Measurements from ENCODE around the gene RETN.
"Not testable (repeated sequence)": the region's sequence is repeated elsewhere in the genome, so short reads cannot be mapped to it uniquely, and the experiment has no call there.

The RETN gene

DNA sequence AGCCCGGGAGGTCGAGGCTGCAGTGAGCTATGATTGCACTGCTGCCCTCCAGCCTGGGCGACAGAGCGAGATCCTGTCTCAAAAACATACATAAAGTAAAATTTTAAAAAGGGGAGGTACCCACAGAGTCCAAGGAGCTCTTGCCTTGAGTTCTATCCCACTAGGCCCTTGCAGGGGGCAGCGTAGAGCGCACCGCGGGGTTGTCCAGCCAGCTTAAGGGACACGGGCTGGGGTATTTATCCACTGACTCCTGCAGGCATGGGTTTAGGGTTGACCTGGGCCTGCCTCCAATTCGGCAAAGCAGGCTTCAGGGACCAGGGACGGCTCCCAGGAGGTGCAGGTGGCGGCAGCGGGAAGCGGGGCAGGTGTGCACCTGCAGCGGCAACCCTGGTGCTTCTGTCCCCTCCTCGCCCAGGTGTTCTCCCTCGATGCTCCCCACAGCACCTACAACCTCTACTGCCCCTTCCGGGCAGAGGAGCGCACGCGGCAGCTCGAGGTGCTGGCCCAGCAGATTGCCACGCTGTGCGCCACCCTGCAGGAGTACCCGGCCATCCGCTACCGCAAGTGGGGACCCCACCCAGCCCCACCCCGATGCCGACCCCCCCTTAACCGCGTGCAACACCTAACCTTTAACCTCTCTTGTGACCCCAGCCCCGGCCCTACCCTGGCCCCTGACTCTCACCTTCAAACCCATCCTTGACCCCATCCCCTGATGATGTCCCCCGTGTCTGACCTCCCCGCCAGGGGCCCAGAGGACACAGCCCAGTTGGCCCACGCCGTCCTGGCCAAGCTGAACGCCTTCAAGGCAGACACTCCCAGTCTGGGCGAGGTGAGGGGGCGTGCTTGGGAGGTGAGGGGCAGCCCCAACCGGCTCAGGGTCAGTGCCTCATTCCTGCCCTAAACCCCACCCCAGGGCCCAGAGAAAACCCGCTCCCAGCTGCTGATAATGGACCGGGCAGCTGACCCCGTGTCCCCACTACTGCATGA is 27.3 kb upstream of the RETN start:
- no peaks in the 10 kb centered on the region for H3K36me3 ChIP-seq (ENCODE audit: insufficient read depth, low read length)
- TF ChIP-seq EZH2 (IDR thresholded peaks at IDR 0.05) (no peak), FOXP2 (optimal IDR thresholded peaks at IDR 0.05; ENCODE audit: control extremely low read depth, extremely low read length, insufficient read depth) (no peak), POLR2AphosphoS5 (IDR thresholded peaks at IDR 0.05; ENCODE audit: borderline replicate concordance, low read depth, low read length) (no peak)

DNA sequence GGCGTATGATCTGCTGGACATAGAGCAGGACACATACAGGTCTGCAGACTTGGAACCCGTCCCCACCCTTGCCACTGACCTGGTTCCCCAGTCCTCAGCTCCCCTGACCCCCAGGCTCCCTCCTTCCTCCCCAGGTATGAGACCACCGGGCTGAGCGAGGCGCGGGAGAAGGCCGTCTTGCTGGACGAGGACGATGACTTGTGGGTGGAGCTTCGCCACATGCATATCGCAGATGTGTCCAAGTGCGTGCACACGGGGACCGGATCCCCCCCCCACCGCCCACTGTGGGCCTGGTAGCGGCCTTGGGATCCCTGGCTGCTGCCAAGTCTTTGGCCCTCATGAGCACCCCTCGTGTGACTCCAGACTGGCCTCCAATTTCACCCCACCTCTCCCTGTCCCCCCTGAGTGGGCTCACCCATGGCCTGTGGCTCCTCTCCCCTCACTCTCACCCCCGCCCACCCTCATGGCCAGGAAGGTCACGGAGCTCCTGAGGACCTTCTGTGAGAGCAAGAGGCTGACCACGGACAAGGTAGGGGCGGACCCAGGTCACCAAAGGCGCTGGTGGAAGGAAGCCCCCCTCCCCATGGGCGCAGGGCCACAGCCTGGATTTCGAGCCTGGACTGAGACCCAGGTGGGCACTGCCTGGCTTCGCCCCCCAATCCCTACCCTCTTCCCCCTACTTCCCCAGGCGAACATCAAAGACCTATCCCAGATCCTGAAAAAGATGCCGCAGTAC is 26.4 kb upstream of the RETN start:
- TF ChIP-seq FOXP2 (optimal IDR thresholded peaks at IDR 0.05; ENCODE audit: control extremely low read depth, extremely low read length, insufficient read depth) (no peak), POLR2AphosphoS5 (IDR thresholded peaks at IDR 0.05; ENCODE audit: borderline replicate concordance, low read depth, low read length) (no peak), EZH2 (IDR thresholded peaks at IDR 0.05) (no peak)
- Histone ChIP-seq H3K27ac (no peak overlapping the region), H3K9ac (ENCODE audit: insufficient read length) (no peak overlapping the region), H3K9me3 (ENCODE audit: low read depth, low read length) (no peaks in the 10 kb centered on the region), H3K36me3 (ENCODE audit: insufficient read depth, low read length) (no peaks in the 10 kb centered on the region), H3K4me3 (no peak overlapping the region)
- DNase-seq (ENCODE audit: low read depth, low spot score): no peak

More for the DNA sequence above, 27.3 kb upstream of the RETN start:
- DNase-seq (ENCODE audit: low read depth, low spot score): no peak
- H3K27ac ChIP-seq: no peak overlapping the region
- no peak overlapping the region for H3K4me3 ChIP-seq
- no peak overlapping the region for H3K9ac ChIP-seq (ENCODE audit: insufficient read length)
- H3K9me3 ChIP-seq (ENCODE audit: low read depth, low read length): no peaks in the 10 kb centered on the region

DNA sequence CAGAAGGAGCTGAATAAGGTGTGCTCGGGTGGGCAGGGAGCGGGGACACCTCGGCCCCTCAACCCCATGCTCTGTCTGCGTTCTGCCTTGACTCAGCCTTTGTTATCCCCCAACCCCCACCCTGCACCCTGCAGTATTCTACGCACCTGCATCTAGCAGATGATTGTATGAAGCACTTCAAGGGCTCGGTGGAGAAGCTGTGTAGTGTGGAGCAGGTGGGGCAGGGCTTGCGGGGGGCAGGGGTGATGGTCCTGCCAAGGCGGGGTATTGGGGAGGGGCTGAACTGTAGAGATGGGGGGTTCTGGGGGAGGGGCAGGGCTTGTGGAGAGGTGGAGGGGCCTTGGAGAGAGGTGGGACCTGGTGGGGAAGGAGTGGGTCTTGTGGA is 25.8 kb upstream of the RETN start:
- no peaks in the 10 kb centered on the region for H3K9me3 ChIP-seq (ENCODE audit: low read depth, low read length)
- H3K36me3 ChIP-seq (ENCODE audit: insufficient read depth, low read length): no peaks in the 10 kb centered on the region
- DNase-seq (ENCODE audit: low read depth, low spot score): no peak
- H3K9ac ChIP-seq (ENCODE audit: insufficient read length): no peak overlapping the region
- TF ChIP-seq POLR2AphosphoS5 (IDR thresholded peaks at IDR 0.05; ENCODE audit: borderline replicate concordance, low read depth, low read length) (no peak), FOXP2 (optimal IDR thresholded peaks at IDR 0.05; ENCODE audit: control extremely low read depth, extremely low read length, insufficient read depth) (no peak), EZH2 (IDR thresholded peaks at IDR 0.05) (no peak)
- H3K27ac ChIP-seq: no peak overlapping the region
- H3K4me3 ChIP-seq: no peak overlapping the region

DNA sequence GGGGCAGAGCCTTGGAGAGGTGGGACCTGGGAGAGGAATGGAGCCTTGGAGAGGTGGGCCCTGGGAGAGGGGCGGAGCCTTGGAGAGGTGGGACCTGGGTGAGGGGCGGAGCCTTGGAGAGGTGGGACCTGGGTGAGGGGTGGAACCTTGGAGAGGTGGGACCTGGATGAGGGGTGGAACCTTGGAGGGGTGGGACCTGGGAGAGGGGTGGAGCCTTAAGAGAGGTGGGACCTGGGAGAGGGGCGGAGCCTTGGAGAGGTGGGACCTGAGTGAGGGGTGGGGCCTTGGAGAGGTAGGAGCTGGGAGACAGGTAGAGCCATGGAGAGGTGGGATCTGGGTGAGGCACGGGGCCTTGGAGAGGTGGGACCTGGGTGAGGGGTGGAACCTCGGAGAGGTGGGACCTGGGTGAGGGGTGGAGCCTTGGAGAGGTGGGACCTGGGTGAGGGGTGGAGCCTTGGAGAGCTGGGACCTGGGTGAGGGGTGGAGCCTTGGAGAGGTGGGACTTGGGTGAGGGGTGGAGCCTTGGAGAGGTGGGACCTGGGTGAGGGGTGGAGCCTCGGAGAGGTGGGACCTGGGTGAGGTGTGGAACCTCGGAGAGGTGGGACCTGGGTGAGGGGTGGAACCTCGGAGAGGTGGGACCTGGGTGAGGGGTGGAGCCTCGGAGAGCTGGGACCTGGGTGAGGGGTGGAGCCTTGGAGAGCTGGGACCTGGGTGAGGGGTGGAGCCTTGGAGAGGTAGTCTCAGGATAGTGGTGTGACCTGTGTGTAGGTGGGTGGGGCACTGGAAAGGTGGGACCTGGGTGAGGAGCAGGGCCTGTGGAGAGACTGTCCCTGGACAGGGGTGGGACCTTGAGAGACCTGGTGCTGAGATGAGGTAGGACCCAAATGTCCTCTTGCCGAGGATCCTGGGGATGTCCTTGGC is 25.0 kb upstream of the RETN start:
- not testable (repeated sequence) for DNase-seq (ENCODE audit: low read depth, low spot score); H3K27ac ChIP-seq; H3K9ac ChIP-seq (ENCODE audit: insufficient read length); H3K9me3 ChIP-seq (ENCODE audit: low read depth, low read length); H3K36me3 ChIP-seq (ENCODE audit: insufficient read depth, low read length); H3K4me3 ChIP-seq

DNA sequence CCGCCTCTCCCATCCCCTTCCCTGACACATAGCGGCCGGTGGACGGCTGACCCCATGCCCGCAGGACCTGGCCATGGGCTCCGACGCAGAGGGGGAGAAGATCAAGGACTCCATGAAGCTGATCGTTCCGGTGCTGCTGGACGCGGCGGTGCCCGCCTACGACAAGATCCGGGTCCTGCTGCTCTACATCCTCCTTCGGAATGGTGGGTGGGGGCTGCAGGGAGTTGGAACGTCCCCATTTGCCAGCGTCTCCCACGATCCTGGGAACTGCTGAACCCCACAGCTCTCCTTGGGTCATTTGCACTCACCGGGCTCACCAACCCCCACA is 24.3 kb upstream of the RETN start:
- H3K9me3 ChIP-seq (ENCODE audit: low read depth, low read length): no peaks in the 10 kb centered on the region
- H3K4me3 ChIP-seq: no peak overlapping the region
- H3K27ac ChIP-seq: no peak overlapping the region
- no peaks in the 10 kb centered on the region for H3K36me3 ChIP-seq (ENCODE audit: insufficient read depth, low read length)
- no peak overlapping the region for H3K9ac ChIP-seq (ENCODE audit: insufficient read length)
- no peak for DNase-seq (ENCODE audit: low read depth, low spot score)
- TF ChIP-seq FOXP2 (optimal IDR thresholded peaks at IDR 0.05; ENCODE audit: control extremely low read depth, extremely low read length, insufficient read depth) (no peak), POLR2AphosphoS5 (IDR thresholded peaks at IDR 0.05; ENCODE audit: borderline replicate concordance, low read depth, low read length) (no peak), EZH2 (IDR thresholded peaks at IDR 0.05) (no peak)

DNA sequence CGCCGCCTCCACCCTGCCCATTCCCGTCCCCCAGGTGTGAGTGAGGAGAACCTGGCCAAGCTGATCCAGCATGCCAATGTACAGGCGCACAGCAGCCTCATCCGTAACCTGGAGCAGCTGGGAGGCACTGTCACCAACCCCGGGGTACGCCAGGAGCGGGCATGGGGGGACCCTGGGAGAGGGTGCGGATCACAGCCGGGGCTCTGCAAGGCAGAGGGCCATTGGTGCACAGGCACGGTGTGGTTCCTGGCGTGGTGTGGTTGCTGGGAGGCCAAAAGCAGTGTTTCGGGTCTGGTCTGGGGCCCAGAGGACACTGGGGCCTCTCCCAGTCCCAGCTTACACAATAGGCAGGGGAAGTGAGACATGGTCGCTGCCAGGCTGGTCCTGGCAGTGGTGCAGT is 23.7 kb upstream of the RETN start:
- no peaks in the 10 kb centered on the region for H3K36me3 ChIP-seq (ENCODE audit: insufficient read depth, low read length)
- no peak for DNase-seq (ENCODE audit: low read depth, low spot score)

DNA sequence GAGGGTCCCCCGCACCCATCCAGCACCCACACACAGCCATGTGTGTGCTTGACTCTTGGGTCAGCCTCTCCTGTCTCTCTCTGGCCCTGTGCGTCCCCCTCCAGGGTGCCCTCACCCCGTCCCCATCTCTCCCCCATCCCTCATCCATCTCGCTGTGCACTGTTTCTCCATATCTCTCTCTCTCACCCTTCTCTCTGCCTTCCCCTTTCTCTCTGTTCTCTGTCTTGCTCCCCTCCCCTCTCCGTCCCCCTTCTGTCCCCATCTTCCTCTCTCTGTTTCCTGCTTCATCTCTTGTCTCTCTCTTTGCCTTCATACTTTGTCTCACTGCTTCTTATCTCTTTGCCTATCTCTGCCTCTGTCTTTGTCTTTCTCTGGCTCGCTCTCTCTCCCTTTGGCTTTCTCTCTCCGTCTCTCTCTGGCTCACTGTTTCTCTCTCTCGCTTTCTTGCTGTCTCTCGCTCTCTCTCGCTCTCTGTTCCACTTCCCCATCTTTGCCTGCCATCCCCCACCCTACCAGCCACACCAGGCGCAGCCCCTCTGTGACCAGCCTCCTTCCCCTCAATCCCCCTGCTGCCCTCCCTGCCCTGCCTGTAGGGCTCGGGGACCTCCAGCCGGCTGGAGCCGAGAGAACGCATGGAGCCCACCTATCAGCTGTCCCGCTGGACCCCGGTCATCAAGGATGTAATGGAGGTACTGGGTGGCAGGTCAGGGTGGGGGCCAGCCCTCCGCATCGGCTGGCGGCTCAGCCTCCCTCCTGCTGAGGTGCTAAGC is 23.0 kb upstream of the RETN start:
- TF ChIP-seq POLR2AphosphoS5 (IDR thresholded peaks at IDR 0.05; ENCODE audit: borderline replicate concordance, low read depth, low read length) (no peak), EZH2 (IDR thresholded peaks at IDR 0.05) (no peak), FOXP2 (optimal IDR thresholded peaks at IDR 0.05; ENCODE audit: control extremely low read depth, extremely low read length, insufficient read depth) (no peak)

More for the DNA sequence above, 23.7 kb upstream of the RETN start:
- Histone ChIP-seq H3K9ac (ENCODE audit: insufficient read length) (no peak overlapping the region), H3K9me3 (ENCODE audit: low read depth, low read length) (no peaks in the 10 kb centered on the region), H3K4me3 (no peak overlapping the region), H3K27ac (no peak overlapping the region)
- TF ChIP-seq POLR2AphosphoS5 (IDR thresholded peaks at IDR 0.05; ENCODE audit: borderline replicate concordance, low read depth, low read length): no peak; the same call in 1 of the 2 replicates
- no peak for TF ChIP-seq EZH2 (IDR thresholded peaks at IDR 0.05)
- TF ChIP-seq FOXP2 (optimal IDR thresholded peaks at IDR 0.05; ENCODE audit: control extremely low read depth, extremely low read length, insufficient read depth): no peak

More for the DNA sequence above, 23.0 kb upstream of the RETN start:
- Histone ChIP-seq H3K9ac (ENCODE audit: insufficient read length) (no peak overlapping the region), H3K4me3 (no peak overlapping the region), H3K27ac (no peak overlapping the region), H3K9me3 (ENCODE audit: low read depth, low read length) (no peaks in the 10 kb centered on the region), H3K36me3 (ENCODE audit: insufficient read depth, low read length) (no peaks in the 10 kb centered on the region)
- no peak for DNase-seq (ENCODE audit: low read depth, low spot score)
